H1 (cell line): ENCODE results near the gene GRIK4. TPM values are rescaled to one million over a fixed set of nuclear protein-coding genes. Genes with fewer than 3 reads are reported as not detected.

Experiments
- CBX5 ChIP-seq: fragments of 300-800, 300-1000 bp; sonication (generic); IDR thresholded peaks from 2 replicates; pipeline ENCODE4 v1.7.1; 2016; ENCODE audit warnings: antibody characterized with exemption, low read length, low read depth
- CHD7 ChIP-seq: fragments of 300-600 bp; sonication (generic); IDR thresholded peaks from 2 replicates; pipeline ENCODE4 v1.7.1; 2012; ENCODE audit warnings: low read length, moderate library complexity, mild to moderate bottlenecking, inconsistent platforms; ENCODE audit not compliant: insufficient replicate concordance
- MAFK ChIP-seq: IDR thresholded peaks from 2 replicates; pipeline ENCODE4 v1.6.1; 2012; ENCODE audit warnings: low read depth, mild to moderate bottlenecking, improper control_type of control experiment, low read length
- POLR2A ChIP-seq, 2 experiments: IDR thresholded peaks; 1 replicate in 1 of 2; 2 replicates in 1 of 2; pipeline ENCODE4 v1.6.1; 2011; ENCODE audit warnings: low read depth in 2 of 2, low read length in 2 of 2, mild to moderate bottlenecking in 2 of 2; ENCODE audit errors: control extremely low read depth in 1 of 2
- RBBP5 ChIP-seq: IDR thresholded peaks from 2 replicates; pipeline ENCODE4 v1.7.1; 2012; ENCODE audit warnings: low read depth, mild to moderate bottlenecking, inconsistent platforms, low read length, moderate library complexity, borderline replicate concordance
- RXRA ChIP-seq: IDR thresholded peaks from 2 replicates; pipeline ENCODE4 v1.6.1; 2011; ENCODE audit warnings: low read depth, mild to moderate bottlenecking, low read length, moderate library complexity; ENCODE audit not compliant: insufficient read depth
- polyA plus RNA-seq, 7 experiments: library from polyadenylated mRNA; depleted of rRNA in 3 of 7; stranded (reverse) in 5 of 7; unstranded in 2 of 7; fragments of >200 nt in 5 of 7; fragments of 200-250 nt in 2 of 7; gene quantifications; 1 replicate in 5 of 7; 2 replicates in 1 of 7; 4 replicates in 1 of 7; pipeline versions ENCODE4 v1.2.1 to v1.2.3, GENCODE V29; 2011 to 2013; ENCODE audit warnings: missing spikeins in 2 of 7, mixed read lengths in 2 of 7
- total RNA-seq: library from RNA; stranded (reverse); fragmentation: NEBNext Ultra II Directional; extraction: Animal tissue kit (Norgen Biotek cat#: 25700); gene quantifications from 2 replicates; pipeline ENCODE4 v1.2.1, GENCODE V29; 2021

GRIK4 gene
- total and polyA plus RNA-seq, 2 of the 8 experiments (the other 6 are each of a cell fraction or from before 2014, with no cell fraction given): 1.2 to 2.9 TPM

GRCh38 chr11:120766318-120766717 lies 254.8 kb downstream of the GRIK4 start (continued):
- TF ChIP-seq CHD7 (no peak), RBBP5 (no peak), POLR2A (IDR thresholded peaks at IDR 0.05; ENCODE audit: control extremely low read depth in 1 of 2, low read depth in 2 of 2, low read length in 2 of 2) (no peak), RXRA (no peak), CBX5 (no peak), MAFK (no peak)
